ENCODE results near the gene SLC16A3.

GRCh38 chr17:82281502-82282238 lies 52.8 kb downstream of the SLC16A3 start:
- TF ChIP-seq POLR2A (IDR thresholded peaks at IDR 0.05) = peak; percentile 54
- TF ChIP-seq CTCF (IDR thresholded peaks at IDR 0.05) = no peak
- TF ChIP-seq POLR2AphosphoS5 (IDR thresholded peaks at IDR 0.05) = peak; percentile 61

All from prostate gland (tissue), 2 donors.